Fibroblast of lung (primary cell): ENCODE data around the gene RALA. TPM values are rescaled to one million over a fixed set of nuclear protein-coding genes. Genes with fewer than 3 reads are reported as not detected.

ENCODE experiments used
- DNase-seq, 2 donors: peaks; one replicate each; pipeline versions ENCODE4 v3.0.0 to v3.0.0-alpha.2; 2010; ENCODE audit warnings: low read depth in 2 of 2
- H2AFZ ChIP-seq: 2 replicates; pipeline ENCODE4 v1.5.1; 2012; ENCODE audit warnings: low read length, control low read depth, inconsistent platforms
- H3K27ac ChIP-seq: 2 replicates; pipeline ENCODE4 v1.5.1; 2011; ENCODE audit warnings: low read length, control low read depth; ENCODE audit not compliant: insufficient read depth
- H3K27me3 ChIP-seq: 2 replicates; pipeline ENCODE4 v1.5.1; 2011; ENCODE audit warnings: mild to moderate bottlenecking, low read length; ENCODE audit not compliant: control insufficient read depth, insufficient read depth
- H3K36me3 ChIP-seq: 2 replicates; pipeline ENCODE4 v1.5.1; 2011; ENCODE audit warnings: low read length; ENCODE audit not compliant: control insufficient read depth, insufficient read depth
- H3K4me1 ChIP-seq: 2 replicates; pipeline ENCODE4 v1.5.1; 2011; ENCODE audit warnings: low read length; ENCODE audit not compliant: control insufficient read depth, insufficient read depth; ENCODE audit errors: extremely low read depth
- H3K4me2 ChIP-seq: 2 replicates; pipeline ENCODE4 v1.5.1; 2011; ENCODE audit warnings: low read length, control low read depth; ENCODE audit not compliant: insufficient read depth; ENCODE audit errors: extremely low read depth
- H3K4me3 ChIP-seq, 4 experiments: fragments of 200-600 bp in 1 of 4; sonication (generic) in 1 of 4; replicated peaks in 1 of 4; 2 replicates each; pipeline ENCODE4 v1.5.1; 2011 to 2016; ENCODE audit warnings: low read length in 4 of 4, low read depth in 3 of 4, mild to moderate bottlenecking in 3 of 4, control low read depth in 2 of 4, inconsistent platforms in 1 of 4, mixed read lengths in 1 of 4; ENCODE audit not compliant: insufficient read depth in 1 of 4; ENCODE audit errors: control extremely low read depth in 1 of 4
- H3K79me2 ChIP-seq: 2 replicates; pipeline ENCODE4 v1.5.1; 2012; ENCODE audit warnings: mild to moderate bottlenecking, low read length, inconsistent platforms; ENCODE audit not compliant: control insufficient read depth, insufficient read depth
- H3K9ac ChIP-seq: 2 replicates; pipeline ENCODE4 v1.5.1; 2011; ENCODE audit warnings: mild to moderate bottlenecking, low read length, control low read depth; ENCODE audit not compliant: insufficient read depth
- H3K9me3 ChIP-seq: 2 replicates; pipeline ENCODE4 v1.5.1; 2012; ENCODE audit warnings: low read depth, low read length; ENCODE audit not compliant: control insufficient read depth, insufficient read depth
- H4K20me1 ChIP-seq: 2 replicates; pipeline ENCODE4 v1.5.1; 2011; ENCODE audit warnings: low read length; ENCODE audit not compliant: control insufficient read depth, insufficient read depth; ENCODE audit errors: extremely low read depth
- EZH2 ChIP-seq: IDR thresholded peaks from 2 replicates; pipeline ENCODE4 v1.5.1; 2012; ENCODE audit warnings: low read length, control low read depth, mild to moderate bottlenecking; ENCODE audit errors: missing control alignments
- polyA plus RNA-seq, 2 donors: library from polyadenylated mRNA; depleted of rRNA in 1 of 2; stranded (reverse) in 1 of 2; unstranded in 1 of 2; fragments of >200 nt; gene quantifications; 2 replicates each; pipeline ENCODE4 v1.2.1, GENCODE V29; 2011 to 2012; ENCODE audit warnings: missing spikeins in 1 of 2
- total RNA-seq: library from RNA; depleted of rRNA; stranded (reverse); fragments of >200 nt; gene quantifications from 2 replicates; pipeline ENCODE4 v1.2.1, GENCODE V29; 2014
- TF ChIP-seq, protein P1 (sequence below), 2 donors: IDR thresholded peaks in 1 of 2; conservative IDR thresholded peaks in 1 of 2; 1 replicate in 1 of 2; 2 replicates in 1 of 2; pipeline ENCODE4 v1.5.1; 2011 to 2012; ENCODE audit warnings: low read length in 2 of 2, control low read depth in 1 of 2, inconsistent platforms in 1 of 2, low read depth in 1 of 2, mild to moderate bottlenecking in 1 of 2

The RALA gene
- total and polyA plus RNA-seq, 2 donors (not counting 1 experiment from before 2014, with no cell fraction given) = 46.1 to 50.9 TPM

GRCh38 chr7:39637400-39637799 is 14.0 kb downstream of the RALA start:
- no peak for DNase-seq
- Histone ChIP-seq H3K36me3 (no peaks in the 10 kb centered on the region), H3K9ac (no peak overlapping the region), H3K4me2 (no peak overlapping the region), H3K9me3 (no peaks in the 10 kb centered on the region), H3K27ac (no peak overlapping the region), H4K20me1 (no peaks in the 10 kb centered on the region), H3K4me3 (no peak overlapping the region), H3K79me2 (peaks cover 92% of the 10 kb centered on the region), H3K4me1 (no peaks in the 10 kb centered on the region), H2AFZ (no peak overlapping the region), H3K27me3 (no peaks in the 10 kb centered on the region)
- no peak for TF ChIP-seq EZH2
- TF ChIP-seq, protein P1, sequence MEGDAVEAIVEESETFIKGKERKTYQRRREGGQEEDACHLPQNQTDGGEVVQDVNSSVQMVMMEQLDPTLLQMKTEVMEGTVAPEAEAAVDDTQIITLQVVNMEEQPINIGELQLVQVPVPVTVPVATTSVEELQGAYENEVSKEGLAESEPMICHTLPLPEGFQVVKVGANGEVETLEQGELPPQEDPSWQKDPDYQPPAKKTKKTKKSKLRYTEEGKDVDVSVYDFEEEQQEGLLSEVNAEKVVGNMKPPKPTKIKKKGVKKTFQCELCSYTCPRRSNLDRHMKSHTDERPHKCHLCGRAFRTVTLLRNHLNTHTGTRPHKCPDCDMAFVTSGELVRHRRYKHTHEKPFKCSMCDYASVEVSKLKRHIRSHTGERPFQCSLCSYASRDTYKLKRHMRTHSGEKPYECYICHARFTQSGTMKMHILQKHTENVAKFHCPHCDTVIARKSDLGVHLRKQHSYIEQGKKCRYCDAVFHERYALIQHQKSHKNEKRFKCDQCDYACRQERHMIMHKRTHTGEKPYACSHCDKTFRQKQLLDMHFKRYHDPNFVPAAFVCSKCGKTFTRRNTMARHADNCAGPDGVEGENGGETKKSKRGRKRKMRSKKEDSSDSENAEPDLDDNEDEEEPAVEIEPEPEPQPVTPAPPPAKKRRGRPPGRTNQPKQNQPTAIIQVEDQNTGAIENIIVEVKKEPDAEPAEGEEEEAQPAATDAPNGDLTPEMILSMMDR (conservative IDR thresholded peaks at IDR 0.05 in 1 of 2, IDR thresholded peaks at IDR 0.05 in 1 of 2; ENCODE audit: low read depth in 1 of 2, low read length in 2 of 2) = no peak

- Histone ChIP-seq H3K4me2 (no peak overlapping the region), H3K27ac (no peak overlapping the region), H3K36me3 (no peaks in the 10 kb centered on the region), H3K4me3 (no peak overlapping the region), H3K9me3 (no peaks in the 10 kb centered on the region), H2AFZ (no peak overlapping the region), H3K9ac (no peak overlapping the region), H3K27me3 (no peaks in the 10 kb centered on the region), H3K79me2 (peaks cover 91% of the 10 kb centered on the region), H4K20me1 (no peaks in the 10 kb centered on the region), H3K4me1 (no peaks in the 10 kb centered on the region)
- DNase-seq = no peak
- TF ChIP-seq EZH2 = no peak
- TF ChIP-seq, protein P1 (conservative IDR thresholded peaks at IDR 0.05 in 1 of 2, IDR thresholded peaks at IDR 0.05 in 1 of 2; ENCODE audit: low read depth in 1 of 2, low read length in 2 of 2) = no peak
Observed at GRCh38 chr7:39637963-39638485, 14.7 kb downstream of the RALA start.

GRCh38 chr7:39642896-39643295 is 19.5 kb downstream of the RALA start:
- H3K27ac ChIP-seq = no peak overlapping the region
- no peak for TF ChIP-seq EZH2
- TF ChIP-seq, protein P1 (conservative IDR thresholded peaks at IDR 0.05 in 1 of 2, IDR thresholded peaks at IDR 0.05 in 1 of 2; ENCODE audit: low read depth in 1 of 2, low read length in 2 of 2) = no peak
- H3K4me3 ChIP-seq = no peak overlapping the region
- no peaks in the 10 kb centered on the region for H3K27me3 ChIP-seq
- peaks cover 87% of the 10 kb centered on the region for H3K79me2 ChIP-seq
- no peaks in the 10 kb centered on the region for H3K9me3 ChIP-seq
- no peak overlapping the region for H3K9ac ChIP-seq
- H3K4me1 ChIP-seq = no peaks in the 10 kb centered on the region
- DNase-seq = no peak
- no peaks in the 10 kb centered on the region for H3K36me3 ChIP-seq
- no peak overlapping the region for H3K4me2 ChIP-seq
- H4K20me1 ChIP-seq = no peaks in the 10 kb centered on the region
- no peak overlapping the region for H2AFZ ChIP-seq
